Trophoblast cell (in vitro differentiated cells and primary cell): ENCODE data around the gene NKD1.

Source experiments
- DNase-seq, 2 donors: peaks; one replicate each; pipeline ENCODE4 v3.0.0-alpha.2; 2016
- H2AFZ ChIP-seq: 2 replicates; pipeline ENCODE4 v1.6.1; 2013; ENCODE audit warnings: low read length, moderate library complexity, mild to moderate bottlenecking; ENCODE audit not compliant: insufficient read depth, poor library complexity
- H2AK5ac ChIP-seq: 2 replicates; pipeline ENCODE4 v1.6.1; 2013; ENCODE audit warnings: mild to moderate bottlenecking, low read length
- H2BK120ac ChIP-seq: 2 replicates; pipeline ENCODE4 v1.6.1; 2013; ENCODE audit warnings: low read length, mild to moderate bottlenecking, moderate library complexity; ENCODE audit not compliant: insufficient read depth, poor library complexity
- H2BK12ac ChIP-seq: 2 replicates; pipeline ENCODE4 v1.6.1; 2013; ENCODE audit warnings: mild to moderate bottlenecking, low read length, moderate library complexity
- H2BK5ac ChIP-seq: 2 replicates; pipeline ENCODE4 v1.6.1; 2013; ENCODE audit warnings: low read length, low read depth, moderate library complexity, mild to moderate bottlenecking; ENCODE audit not compliant: poor library complexity
- H3K14ac ChIP-seq: 2 replicates; pipeline ENCODE4 v1.6.1; 2013; ENCODE audit warnings: mild to moderate bottlenecking, low read length
- H3K18ac ChIP-seq: 2 replicates; pipeline ENCODE4 v1.6.1; 2013; ENCODE audit warnings: mild to moderate bottlenecking, low read length
- H3K23ac ChIP-seq: 2 replicates; pipeline ENCODE4 v1.6.1; 2013; ENCODE audit warnings: low read length
- H3K27ac ChIP-seq: 2 replicates; pipeline ENCODE4 v1.5.1; 2013; ENCODE audit warnings: low read depth, mild to moderate bottlenecking, inconsistent platforms, low read length, moderate library complexity
- H3K27me3 ChIP-seq: 2 replicates; pipeline ENCODE4 v1.6.1; 2013; ENCODE audit warnings: inconsistent platforms, mild to moderate bottlenecking, low read length, moderate library complexity; ENCODE audit not compliant: insufficient read depth
- H3K36me3 ChIP-seq, 2 experiments: 1 replicate in 1 of 2; 2 replicates in 1 of 2; pipeline ENCODE4 v1.6.1; 2013; ENCODE audit warnings: low read length in 2 of 2, mild to moderate bottlenecking in 2 of 2, moderate library complexity in 1 of 2; ENCODE audit not compliant: insufficient read depth in 2 of 2, control insufficient read depth in 1 of 2
- H3K4ac ChIP-seq: 2 replicates; pipeline ENCODE4 v1.6.1; 2013; ENCODE audit warnings: low read depth, mild to moderate bottlenecking, low read length, moderate library complexity
- H3K4me1 ChIP-seq, 2 experiments: 1 replicate in 1 of 2; 2 replicates in 1 of 2; pipeline ENCODE4 v1.6.1; 2013; ENCODE audit warnings: low read length in 2 of 2, mild to moderate bottlenecking in 2 of 2, moderate library complexity in 1 of 2; ENCODE audit not compliant: insufficient read depth in 2 of 2, control insufficient read depth in 1 of 2
- H3K4me2 ChIP-seq: 2 replicates; pipeline ENCODE4 v1.6.1; 2013; ENCODE audit warnings: inconsistent platforms, mild to moderate bottlenecking, low read length, moderate library complexity
- H3K4me3 ChIP-seq: 2 replicates; pipeline ENCODE4 v1.5.1; 2013; ENCODE audit warnings: mild to moderate bottlenecking, low read depth, low read length, inconsistent platforms
- H3K79me1 ChIP-seq: one replicate; pipeline ENCODE4 v1.6.1; 2013; ENCODE audit warnings: low read length
- H3K79me2 ChIP-seq: 2 replicates; pipeline ENCODE4 v1.6.1; 2013; ENCODE audit warnings: low read length, mild to moderate bottlenecking; ENCODE audit not compliant: control insufficient read depth, insufficient read depth, poor library complexity
- H3K9ac ChIP-seq: 2 replicates; pipeline ENCODE4 v1.6.1; 2013; ENCODE audit warnings: mild to moderate bottlenecking, low read length
- H3K9me3 ChIP-seq: 2 replicates; pipeline ENCODE4 v1.6.1; 2013; ENCODE audit warnings: low read depth, mild to moderate bottlenecking, control low read depth, inconsistent platforms, low read length; ENCODE audit not compliant: insufficient read depth
- H4K12ac ChIP-seq: 2 replicates; pipeline ENCODE4 v1.6.1; 2013; ENCODE audit warnings: low read depth, mild to moderate bottlenecking, low read length, moderate library complexity
- H4K8ac ChIP-seq: 2 replicates; pipeline ENCODE4 v1.6.1; 2013; ENCODE audit warnings: low read depth, mild to moderate bottlenecking, low read length, moderate library complexity
- H4K91ac ChIP-seq: one replicate; pipeline ENCODE4 v1.6.1; 2013; ENCODE audit warnings: low read depth, mild to moderate bottlenecking, low read length, moderate library complexity
- WGBS: extraction: QIAGEN DNeasy Blood & Tissue Kit; methylation state at CpG from one replicate; pipeline ENCODE4 v1.1.7; 2013; ENCODE audit warnings: missing lambda C conversion rate; ENCODE audit not compliant: insufficient read length, insufficient coverage; ENCODE audit errors: extremely low coverage; 5-methylcytosine and 5-hydroxymethylcytosine counted together

Gene NKD1

GRCh38 chr16:50692999-50693781 is 145.0 kb downstream of the NKD1 start, which contains the start of gene NOD2:
Gene NOD2, plus strand, starts transcription at chr16:50693606. Its CDS starts 5,890 bp downstream, at chr16:50699496.
- Histone ChIP-seq H3K9me3 (peaks cover 9% of the 10 kb centered on the region), H3K4me1 (peaks cover 0 to 2% of the 10 kb centered on the region in 2 experiments), H3K27me3 (peaks cover 5% of the 10 kb centered on the region), H3K36me3 (no peaks in the 10 kb centered on the region), H2AK5ac (no peak within 1 kb of the TSS), H4K8ac (no peak within 1 kb of the TSS), H3K18ac (no peak within 1 kb of the TSS), H3K4ac (no peak within 1 kb of the TSS), H2BK12ac (no peak within 1 kb of the TSS), H3K79me1 (no peaks in the 10 kb centered on the region), H3K14ac (no peak within 1 kb of the TSS), H2BK5ac (no peak within 1 kb of the TSS), H3K9ac (no peak within 1 kb of the TSS), H4K91ac (no peak within 1 kb of the TSS), H3K4me2 (peak within 1 kb of the TSS; percentile 63), H3K27ac (no peak within 1 kb of the TSS), H3K79me2 (no peaks in the 10 kb centered on the region), H4K12ac (no peak within 1 kb of the TSS), H3K23ac (peak within 1 kb of the TSS; percentile 100), H2BK120ac (no peak within 1 kb of the TSS), H3K4me3 (peak within 1 kb of the TSS; percentile 58), H2AFZ (peak within 1 kb of the TSS; percentile 35)
- DNase-seq = peak in 1 of 2 donors; percentile 26
- WGBS = 100% methylated on average over 4 of the region's 56 CpGs

- no peak overlapping the region for H4K91ac ChIP-seq
- no peaks in the 10 kb centered on the region for H3K36me3 ChIP-seq
- H3K4me1 ChIP-seq = peaks cover 0 to 2% of the 10 kb centered on the region in 2 experiments
- H3K4ac ChIP-seq = no peak overlapping the region
- no peak overlapping the region for H3K14ac ChIP-seq
- H3K79me1 ChIP-seq = no peaks in the 10 kb centered on the region
- no peak overlapping the region for H2AFZ ChIP-seq
- H3K4me3 ChIP-seq = no peak overlapping the region
- H4K12ac ChIP-seq = no peak overlapping the region
- no CpG with 5 or more reads among the region's 2 CpGs for WGBS
- no peak overlapping the region for H3K4me2 ChIP-seq
- no peak for DNase-seq
- no peak overlapping the region for H3K27ac ChIP-seq
- H3K18ac ChIP-seq = no peak overlapping the region
- H3K9ac ChIP-seq = no peak overlapping the region
- peaks cover 5% of the 10 kb centered on the region for H3K27me3 ChIP-seq
- no peak overlapping the region for H2BK120ac ChIP-seq
- H2AK5ac ChIP-seq = no peak overlapping the region
- no peak overlapping the region for H4K8ac ChIP-seq
- H3K9me3 ChIP-seq = peaks cover 9% of the 10 kb centered on the region
- no peak overlapping the region for H2BK5ac ChIP-seq
- H3K23ac ChIP-seq = no peak overlapping the region
- no peaks in the 10 kb centered on the region for H3K79me2 ChIP-seq
- no peak overlapping the region for H2BK12ac ChIP-seq
Observed at GRCh38 chr16:50694206-50694605, 146.0 kb downstream of the NKD1 start.

- no peak overlapping the region for H2AK5ac ChIP-seq
- no peaks in the 10 kb centered on the region for H3K36me3 ChIP-seq
- H3K9me3 ChIP-seq = peaks cover 9% of the 10 kb centered on the region
- H3K79me1 ChIP-seq = no peaks in the 10 kb centered on the region
- no peak overlapping the region for H4K12ac ChIP-seq
- H3K4me1 ChIP-seq = peaks cover 0 to 2% of the 10 kb centered on the region in 2 experiments
- no peak overlapping the region for H3K4me2 ChIP-seq
- H2BK12ac ChIP-seq = no peak overlapping the region
- H3K23ac ChIP-seq = no peak overlapping the region
- no peak overlapping the region for H2BK5ac ChIP-seq
- no CpG with 5 or more reads among the region's 9 CpGs for WGBS
- H2AFZ ChIP-seq = no peak overlapping the region
- H3K4me3 ChIP-seq = no peak overlapping the region
- DNase-seq = peak in 1 of 2 donors; percentile 20
- H3K14ac ChIP-seq = no peak overlapping the region
- no peaks in the 10 kb centered on the region for H3K79me2 ChIP-seq
- H3K9ac ChIP-seq = no peak overlapping the region
- no peak overlapping the region for H2BK120ac ChIP-seq
- H3K4ac ChIP-seq = no peak overlapping the region
- no peak overlapping the region for H4K8ac ChIP-seq
- H3K18ac ChIP-seq = no peak overlapping the region
- peaks cover 5% of the 10 kb centered on the region for H3K27me3 ChIP-seq
- H3K27ac ChIP-seq = no peak overlapping the region
- H4K91ac ChIP-seq = no peak overlapping the region
Observed at GRCh38 chr16:50695017-50696000, 147.1 kb downstream of the NKD1 start.

GRCh38 chr16:50696126-50696525 is 147.9 kb downstream of the NKD1 start:
- Histone ChIP-seq H2AK5ac (no peak overlapping the region), H3K79me2 (no peaks in the 10 kb centered on the region), H2BK120ac (no peak overlapping the region), H3K79me1 (no peaks in the 10 kb centered on the region), H3K4me3 (no peak overlapping the region), H3K27me3 (peaks cover 5% of the 10 kb centered on the region), H3K4ac (no peak overlapping the region), H3K14ac (no peak overlapping the region), H4K8ac (no peak overlapping the region), H3K36me3 (no peaks in the 10 kb centered on the region), H3K9ac (no peak overlapping the region), H3K9me3 (peaks cover 9% of the 10 kb centered on the region), H3K4me1 (peaks cover 0 to 2% of the 10 kb centered on the region in 2 experiments), H4K91ac (no peak overlapping the region), H3K18ac (no peak overlapping the region), H3K27ac (no peak overlapping the region), H2BK12ac (no peak overlapping the region), H4K12ac (no peak overlapping the region), H3K23ac (no peak overlapping the region), H2AFZ (no peak overlapping the region), H2BK5ac (no peak overlapping the region), H3K4me2 (no peak overlapping the region)
- no CpG with 5 or more reads among the region's 5 CpGs for WGBS
- DNase-seq = no peak
